Activated CD4-positive, alpha-beta T cell treated with anti-CD3 and anti-CD28 coated beads for 36 hours (primary cell): Measurements from ENCODE around the gene F10. TPM values are rescaled to one million over a fixed set of nuclear protein-coding genes. Genes with fewer than 3 reads are reported as not detected.

Experiments
- ATAC-seq: fragments of 200-7000 bp; cut with Tn5 transposase; one replicate; pipeline ENCODE4 v1.10.0; 2021; ENCODE audit warnings: mild to moderate bottlenecking, moderate library complexity
- CTCF ChIA-PET: fragments of 350-600 bp; sonication (Branson Sonifier 250); formaldehyde crosslinking; loops from one replicate; lab custom pipeline; 2021; ENCODE audit warnings: antibody characterized with exemption; lab: Charles Lee
- POLR2A ChIA-PET: fragments of 350-600 bp; sonication (Branson Sonifier 250); formaldehyde crosslinking; loops from one replicate; lab custom pipeline; 2021; ENCODE audit warnings: antibody characterized with exemption, inconsistent platforms; lab: Charles Lee
- DNase-seq: peaks from one replicate; pipeline ENCODE4 v3.0.0-alpha.2; 2020
- H3K27ac Mint-ChIP-seq: one replicate; pipeline ENCODE4 v1.8.0; 2021; ENCODE audit warnings: mixed read lengths
- H3K27me3 Mint-ChIP-seq: one replicate; pipeline ENCODE4 v1.8.0; 2021; ENCODE audit warnings: mixed read lengths
- H3K36me3 Mint-ChIP-seq: one replicate; pipeline ENCODE4 v1.8.0; 2021; ENCODE audit warnings: low read depth, mixed read lengths
- H3K4me1 Mint-ChIP-seq: one replicate; pipeline ENCODE4 v1.8.0; 2021; ENCODE audit warnings: mixed read lengths
- H3K4me3 Mint-ChIP-seq: one replicate; pipeline ENCODE4 v1.8.0; 2021; ENCODE audit warnings: mild to moderate bottlenecking, moderate library complexity, mixed read lengths
- H3K9me3 Mint-ChIP-seq: one replicate; pipeline ENCODE4 v1.8.0; 2021; ENCODE audit warnings: low read depth, mixed read lengths
- intact Hi-C, 2 experiments: fragments of 100-400 bp; cut with DNase I in 1 of 2; cut with micrococcal nuclease in 1 of 2; formaldehyde crosslinking; loops; one replicate each; pipeline versions ENCODE4 v1.14.2 to v1.15.1; 2022 to 2024; cut with DNase I, micrococcal nuclease
- total RNA-seq, 2 experiments: library from RNA; stranded (reverse); gene quantifications; one replicate each; pipeline ENCODE4 v1.2.3, GENCODE V29; 2021

Gene F10
- total RNA-seq, 2 experiments from 2014 or later: not detected

DNA sequence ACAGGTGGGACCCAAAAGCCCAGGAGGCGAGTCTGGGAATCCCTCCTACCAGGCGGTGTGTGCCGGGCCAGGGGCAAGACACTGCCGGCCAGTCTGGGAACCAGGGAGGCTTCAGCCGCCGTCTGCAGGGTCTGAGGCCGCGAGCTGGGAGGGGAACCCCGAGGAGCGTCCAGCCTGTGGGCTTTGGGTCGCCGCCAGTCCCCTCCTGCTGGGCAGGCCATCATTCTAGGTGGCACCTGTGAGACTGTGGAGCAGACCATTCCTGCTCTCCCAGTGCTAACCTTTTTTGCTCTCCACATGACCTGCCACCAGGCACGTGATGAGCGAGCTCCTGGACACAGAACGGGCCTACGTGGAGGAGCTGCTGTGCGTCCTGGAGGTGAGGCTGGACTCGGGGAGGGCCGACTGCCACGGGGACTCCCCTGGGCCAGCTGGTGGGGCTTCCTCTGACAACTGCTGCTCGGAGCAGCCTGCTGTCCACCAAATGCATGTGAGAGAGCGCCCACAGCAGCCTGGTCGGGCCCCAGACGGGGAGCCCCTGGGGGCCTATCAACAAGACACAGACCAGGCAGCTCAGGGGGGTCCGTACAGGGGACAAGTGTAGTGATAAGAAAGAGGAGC, 41.6 kb upstream of the F10 start:
- Mint-ChIP-seq H3K36me3 (peaks cover 6% of the 10 kb centered on the region), H3K27ac (no peak overlapping the region), H3K27me3 (no peaks in the 10 kb centered on the region), H3K4me3 (no peak overlapping the region), H3K4me1 (no peaks in the 10 kb centered on the region), H3K9me3 (no peaks in the 10 kb centered on the region)
- intact Hi-C loops: no loop called here
- no peak for ATAC-seq
- no peak for DNase-seq
- ChIA-PET CTCF (interaction anchor here (0.6 kb wide), 1 partner anchor 8 kb away, joined by 3 read pairs; no protein-coding TSS in a partner anchor), POLR2A (no interaction called here)

DNA sequence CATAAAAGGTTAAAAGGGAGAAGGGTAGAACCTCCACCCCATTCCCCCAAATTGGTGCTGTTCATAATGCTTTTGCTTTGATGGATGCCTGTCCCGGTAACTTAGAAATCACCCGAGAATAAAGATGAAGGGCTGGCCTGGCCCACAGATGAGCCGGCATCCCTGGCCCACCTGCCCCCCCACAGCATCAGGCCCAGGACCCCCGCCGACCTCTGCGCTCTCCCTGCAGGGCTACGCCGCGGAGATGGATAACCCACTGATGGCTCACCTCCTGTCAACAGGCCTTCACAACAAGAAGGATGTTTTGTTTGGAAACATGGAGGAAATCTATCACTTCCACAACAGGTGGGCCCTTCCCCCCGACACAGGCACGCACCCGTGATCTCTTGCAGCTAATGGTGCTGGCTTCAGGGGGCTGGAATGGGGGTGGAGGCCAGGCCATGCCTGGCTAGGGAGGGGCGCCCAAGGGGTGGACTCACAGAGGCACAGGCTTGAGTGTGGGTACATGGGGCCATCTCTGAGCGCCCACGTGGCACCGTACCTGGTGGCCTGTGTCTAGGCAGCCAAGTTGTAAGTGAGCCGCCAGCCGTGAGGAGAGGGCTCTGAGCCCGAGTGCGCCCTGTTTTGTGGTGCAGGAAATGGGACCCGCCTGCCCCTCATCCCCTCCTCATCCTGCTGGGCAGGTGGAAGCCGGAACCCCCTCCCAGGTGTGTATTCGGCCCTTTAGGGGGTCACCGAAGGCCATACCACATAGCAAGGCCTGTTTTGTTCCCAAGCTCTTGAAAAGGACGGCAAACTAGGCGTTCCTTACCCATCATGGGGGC, 40.2 kb upstream of the F10 start:
- no peaks in the 10 kb centered on the region for H3K27me3 Mint-ChIP-seq
- CTCF ChIA-PET: no interaction called here
- no peak overlapping the region for H3K4me3 Mint-ChIP-seq

DNA sequence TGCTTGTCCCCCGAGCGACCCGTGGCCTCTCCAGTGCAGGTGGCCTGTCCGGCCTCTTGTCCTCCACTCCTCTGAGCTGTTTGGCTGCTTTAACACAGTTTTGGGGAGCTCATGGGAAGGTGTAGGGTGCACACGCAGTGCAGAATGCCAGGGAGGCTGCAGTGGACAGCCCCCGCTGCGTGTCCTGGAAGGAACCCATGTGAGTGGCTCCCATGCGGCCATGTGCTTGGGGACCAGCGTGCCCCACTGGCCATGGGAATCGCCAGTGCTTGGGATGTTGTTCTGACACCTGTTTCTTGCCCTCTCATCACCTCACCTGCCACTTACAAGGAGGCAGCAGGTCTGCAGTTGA, 39.6 kb upstream of the F10 start:
- no peaks in the 10 kb centered on the region for H3K9me3 Mint-ChIP-seq

More for the DNA sequence above, 40.2 kb upstream of the F10 start:
- intact Hi-C loops: no loop called here
- DNase-seq (no peak), ATAC-seq (no peak)
- POLR2A ChIA-PET: no interaction called here
- Mint-ChIP-seq H3K27ac (no peak overlapping the region), H3K36me3 (peaks cover 3% of the 10 kb centered on the region), H3K4me1 (no peaks in the 10 kb centered on the region), H3K9me3 (no peaks in the 10 kb centered on the region)

DNA sequence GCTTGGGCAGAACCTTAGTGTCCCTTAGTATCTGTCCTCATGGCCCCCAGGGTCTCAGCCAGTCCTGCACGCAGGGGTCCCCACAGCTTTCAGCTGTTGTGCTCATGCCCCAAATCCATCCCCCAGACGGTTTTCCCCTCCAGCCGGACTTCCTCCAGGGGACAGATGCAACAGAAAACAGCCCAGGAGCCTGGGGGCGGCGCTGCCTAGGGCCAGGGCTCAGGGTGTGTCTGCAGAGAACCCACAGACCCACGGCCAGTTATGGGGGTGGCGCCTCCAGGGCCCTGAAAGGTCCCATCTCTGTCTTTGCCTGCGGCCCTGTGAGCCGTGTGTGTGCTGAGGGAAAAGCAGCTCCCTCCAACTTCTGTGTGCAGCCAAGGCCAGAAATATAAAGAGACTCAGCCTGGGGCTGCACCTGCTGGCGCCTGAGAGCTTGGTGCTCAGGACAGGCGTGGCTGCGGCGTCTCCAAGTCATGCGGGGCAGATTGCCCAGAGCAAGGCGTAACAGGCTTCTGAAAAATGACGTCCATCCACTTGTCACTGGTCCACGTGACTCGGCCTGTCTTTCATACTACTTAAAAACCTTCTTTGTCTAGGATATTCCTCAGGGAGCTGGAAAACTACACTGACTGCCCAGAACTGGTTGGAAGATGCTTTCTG, 39.1 kb upstream of the F10 start:
- no peaks in the 10 kb centered on the region for H3K4me1 Mint-ChIP-seq
- H3K36me3 Mint-ChIP-seq: no peaks in the 10 kb centered on the region
- no peak for DNase-seq
- intact Hi-C loops: no loop called here
- no peak for ATAC-seq
- POLR2A ChIA-PET: no interaction called here
- no peaks in the 10 kb centered on the region for H3K9me3 Mint-ChIP-seq
- no peak overlapping the region for H3K27ac Mint-ChIP-seq
- no peak overlapping the region for H3K4me3 Mint-ChIP-seq
- no peaks in the 10 kb centered on the region for H3K27me3 Mint-ChIP-seq
- CTCF ChIA-PET: interaction anchor here (0.7 kb wide), 2 partner anchors 97 to 314 kb away, joined by 4 to 5 read pairs; no protein-coding TSS in a partner anchor

More for the DNA sequence above, 39.6 kb upstream of the F10 start:
- Mint-ChIP-seq H3K4me3 (no peak overlapping the region), H3K27ac (no peak overlapping the region), H3K27me3 (no peaks in the 10 kb centered on the region), H3K36me3 (no peaks in the 10 kb centered on the region), H3K4me1 (no peaks in the 10 kb centered on the region)
- POLR2A ChIA-PET: no interaction called here
- ATAC-seq: no peak
- CTCF ChIA-PET: interaction anchor here (0.7 kb wide), 1 partner anchor 97 kb away, joined by 5 read pairs; no protein-coding TSS in a partner anchor
- DNase-seq: no peak
- intact Hi-C loops: no loop called here

DNA sequence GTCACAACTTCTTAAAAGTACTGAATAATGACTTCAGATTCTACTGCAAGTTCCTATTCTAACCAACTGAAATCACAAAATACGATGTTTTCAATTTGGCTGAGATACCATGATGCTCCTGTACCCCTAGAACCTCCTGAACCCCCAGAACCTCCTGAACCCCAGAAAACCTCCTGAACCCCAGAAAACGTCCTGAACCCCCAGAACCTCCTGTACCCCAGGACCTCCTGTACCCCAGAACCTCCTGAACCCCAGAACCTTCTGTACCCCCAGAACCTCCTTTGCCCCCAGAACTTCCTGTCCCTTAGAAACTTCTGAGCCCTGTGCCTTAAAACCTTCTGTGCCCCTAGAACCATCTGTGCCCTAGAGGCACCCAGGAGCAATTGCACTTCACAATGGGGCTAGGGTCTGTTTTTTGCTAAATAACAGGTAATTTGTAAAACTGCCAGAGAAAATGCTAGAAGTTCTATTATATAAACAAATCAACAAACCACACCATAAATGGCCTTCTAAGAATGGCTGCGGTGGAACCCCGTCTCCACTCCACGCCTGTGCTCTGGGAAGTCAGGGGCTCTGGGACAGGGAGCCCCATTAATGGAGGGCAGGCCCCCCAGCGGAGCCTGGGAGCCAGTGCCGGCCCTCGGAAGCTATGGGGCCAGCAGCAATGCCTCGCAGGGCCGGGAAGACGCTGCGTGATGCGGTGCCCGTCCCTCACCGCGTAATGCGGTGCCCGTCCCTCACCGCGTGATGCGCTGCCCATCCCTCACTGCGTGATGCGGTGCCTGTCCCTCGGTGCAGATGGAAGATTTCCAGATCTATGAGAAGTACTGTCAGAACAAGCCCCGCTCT, 38.3 kb upstream of the F10 start:
- no peak overlapping the region for H3K27ac Mint-ChIP-seq
- CTCF ChIA-PET: interaction anchor here (0.7 kb wide), 1 partner anchor 313 kb away, joined by 4 read pairs; no protein-coding TSS in a partner anchor
- no peak overlapping the region for H3K4me3 Mint-ChIP-seq
- intact Hi-C loops: no loop called here
- POLR2A ChIA-PET: no interaction called here
- no peaks in the 10 kb centered on the region for H3K27me3 Mint-ChIP-seq
- H3K4me1 Mint-ChIP-seq: no peaks in the 10 kb centered on the region
- ATAC-seq (no peak), DNase-seq (no peak)
- no peaks in the 10 kb centered on the region for H3K9me3 Mint-ChIP-seq
- H3K36me3 Mint-ChIP-seq: no peaks in the 10 kb centered on the region

DNA sequence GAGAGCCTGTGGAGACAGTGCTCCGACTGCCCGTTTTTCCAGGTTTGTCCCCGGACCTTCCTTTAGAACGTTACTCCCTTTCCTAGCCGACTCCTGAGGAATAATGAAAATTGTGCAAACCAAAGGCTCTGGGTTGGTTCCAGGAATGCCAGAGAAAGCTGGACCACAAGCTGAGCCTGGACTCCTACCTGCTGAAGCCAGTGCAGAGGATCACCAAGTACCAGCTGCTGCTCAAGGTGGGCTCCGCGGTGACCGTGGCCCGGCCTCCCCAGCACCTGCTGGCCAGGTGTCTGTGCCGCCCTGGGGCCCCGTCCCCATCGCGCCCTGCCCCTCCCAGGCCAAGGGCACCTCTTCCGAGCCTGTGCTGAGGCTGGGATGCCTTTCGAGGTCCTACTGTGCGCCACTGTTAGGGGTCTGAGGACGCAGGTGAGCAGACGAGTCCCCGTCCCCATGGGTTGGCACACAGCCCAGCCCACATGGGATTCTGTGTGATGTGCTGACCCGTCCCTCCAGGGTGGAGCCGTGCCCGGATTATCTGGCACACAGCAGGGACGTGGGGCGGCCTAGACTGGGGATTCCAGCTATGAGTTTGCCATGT, 37.6 kb upstream of the F10 start:
- Mint-ChIP-seq H3K36me3 (no peaks in the 10 kb centered on the region), H3K27me3 (no peaks in the 10 kb centered on the region), H3K27ac (no peak overlapping the region), H3K4me3 (no peak overlapping the region), H3K4me1 (no peaks in the 10 kb centered on the region), H3K9me3 (no peaks in the 10 kb centered on the region)
- intact Hi-C loops: no loop called here
- CTCF ChIA-PET: no interaction called here
- ATAC-seq: no peak
- POLR2A ChIA-PET: no interaction called here
- DNase-seq: no peak

GRCh38 chr13:113086031-113086750, 36.4 kb upstream of the F10 start:
- H3K4me1 Mint-ChIP-seq: no peaks in the 10 kb centered on the region
- CTCF ChIA-PET: interaction anchor here (0.5 kb wide), 1 partner anchor 283 kb away, joined by 3 read pairs; no protein-coding TSS in a partner anchor
- no peak overlapping the region for H3K4me3 Mint-ChIP-seq
- H3K27ac Mint-ChIP-seq: no peak overlapping the region
- no peak for DNase-seq
- no peak for ATAC-seq
- POLR2A ChIA-PET: interaction anchor here (0.5 to 0.6 kb wide), 2 partner anchors 61 to 481 kb away, joined by 3 to 4 read pairs; no protein-coding TSS in a partner anchor
- H3K27me3 Mint-ChIP-seq: no peaks in the 10 kb centered on the region
- no peaks in the 10 kb centered on the region for H3K36me3 Mint-ChIP-seq
- intact Hi-C loops: no loop called here
- no peaks in the 10 kb centered on the region for H3K9me3 Mint-ChIP-seq

DNA sequence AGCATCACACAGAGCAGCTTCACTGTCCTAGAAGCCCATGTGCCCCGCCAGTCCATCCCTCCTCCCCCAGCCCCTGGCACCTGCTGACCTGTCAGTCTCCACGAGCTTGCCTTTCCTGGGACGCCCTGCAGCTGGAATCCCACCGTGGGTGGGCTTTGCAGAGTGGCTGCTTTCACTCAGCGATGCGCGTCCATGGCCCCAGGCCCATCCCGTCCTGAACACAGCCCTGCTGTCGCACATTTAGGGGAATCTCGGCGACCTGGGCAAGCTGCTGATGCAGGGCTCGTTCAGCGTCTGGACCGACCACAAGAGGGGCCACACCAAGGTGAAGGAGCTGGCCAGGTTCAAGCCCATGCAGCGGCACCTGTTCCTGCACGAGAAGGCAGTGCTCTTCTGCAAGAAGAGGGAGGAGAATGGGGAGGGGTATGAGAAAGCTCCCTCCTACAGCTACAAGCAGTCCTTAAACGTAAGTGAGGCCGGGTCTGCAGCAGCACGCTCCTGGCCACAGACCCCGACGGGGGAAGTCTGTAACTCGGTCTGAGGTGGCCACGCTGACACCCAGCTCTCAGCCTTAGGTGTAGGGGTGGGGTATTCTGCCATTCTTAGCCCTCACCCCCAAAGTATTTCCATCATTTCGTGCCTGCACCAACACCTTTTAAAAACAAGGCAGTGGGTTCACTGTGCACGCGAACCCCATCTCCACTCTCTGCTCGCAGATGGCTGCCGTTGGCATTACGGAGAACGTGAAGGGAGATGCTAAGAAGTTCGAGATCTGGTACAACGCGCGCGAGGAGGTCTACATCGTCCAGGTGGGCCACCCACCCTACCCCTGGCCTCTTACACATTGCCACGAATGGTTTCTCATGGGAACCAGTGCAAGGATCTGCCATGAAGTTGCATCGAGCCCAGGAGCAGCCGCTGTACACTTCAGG, 35.3 kb upstream of the F10 start:
- CTCF ChIA-PET: no interaction called here
- no peak overlapping the region for H3K27ac Mint-ChIP-seq
- no peak for ATAC-seq

GRCh38 chr13:113087923-113088690, 34.5 kb upstream of the F10 start:
- intact Hi-C loops: no loop called here
- no peaks in the 10 kb centered on the region for H3K4me1 Mint-ChIP-seq
- H3K9me3 Mint-ChIP-seq: no peaks in the 10 kb centered on the region
- no peak overlapping the region for H3K27ac Mint-ChIP-seq
- ChIA-PET CTCF (no interaction called here), POLR2A (no interaction called here)
- no peaks in the 10 kb centered on the region for H3K27me3 Mint-ChIP-seq
- no peak for DNase-seq
- no peak overlapping the region for H3K4me3 Mint-ChIP-seq
- ATAC-seq: no peak
- H3K36me3 Mint-ChIP-seq: no peaks in the 10 kb centered on the region

More for the DNA sequence above, 35.3 kb upstream of the F10 start:
- Mint-ChIP-seq H3K4me3 (no peak overlapping the region), H3K27me3 (no peaks in the 10 kb centered on the region), H3K4me1 (no peaks in the 10 kb centered on the region), H3K36me3 (no peaks in the 10 kb centered on the region), H3K9me3 (no peaks in the 10 kb centered on the region)
- intact Hi-C loops: no loop called here
- POLR2A ChIA-PET: interaction anchor here (0.6 kb wide), 1 partner anchor 60 kb away, joined by 4 read pairs; no protein-coding TSS in a partner anchor
- no peak for DNase-seq
